Ishikawa (cell line): ENCODE measurements around the gene ATP10A.

Experiments
- CEBPB ChIP-seq: IDR thresholded peaks from 2 replicates; pipeline ENCODE4 v1.6.1; 2012
- CREB1 ChIP-seq: IDR thresholded peaks from 2 replicates; pipeline ENCODE4 v1.6.1; 2012; ENCODE audit warnings: low read depth
- EGR1 ChIP-seq: IDR thresholded peaks from 2 replicates; pipeline ENCODE4 v1.6.1; 2012
- EP300 ChIP-seq: IDR thresholded peaks from 2 replicates; pipeline ENCODE4 v1.6.1; 2012; ENCODE audit warnings: borderline replicate concordance
- FOXM1 ChIP-seq: IDR thresholded peaks from 2 replicates; pipeline ENCODE4 v1.6.1; 2012; ENCODE audit warnings: low read depth, borderline replicate concordance
- MAX ChIP-seq: IDR thresholded peaks from 2 replicates; pipeline ENCODE4 v1.6.1; 2012
- NFIC ChIP-seq: IDR thresholded peaks from 2 replicates; pipeline ENCODE4 v1.6.1; 2012
- RAD21 ChIP-seq: IDR thresholded peaks from 2 replicates; pipeline ENCODE4 v1.6.1; 2012; ENCODE audit warnings: low read depth
- REST ChIP-seq: IDR thresholded peaks from 2 replicates; pipeline ENCODE4 v1.6.1; 2012; ENCODE audit warnings: low read depth, mild to moderate bottlenecking
- TAF1 ChIP-seq: IDR thresholded peaks from 2 replicates; pipeline ENCODE4 v1.6.1; 2012; ENCODE audit warnings: low read depth, mild to moderate bottlenecking
- TCF12 ChIP-seq: IDR thresholded peaks from 2 replicates; pipeline ENCODE4 v1.6.1; 2012; ENCODE audit warnings: low read depth
- TEAD4 ChIP-seq: IDR thresholded peaks from 2 replicates; pipeline ENCODE4 v1.6.1; 2012
- USF1 ChIP-seq: IDR thresholded peaks from 2 replicates; pipeline ENCODE4 v1.6.1; 2012
- YY1 ChIP-seq: IDR thresholded peaks from 2 replicates; pipeline ENCODE4 v1.6.1; 2012; ENCODE audit warnings: low read depth
- ZBTB7A ChIP-seq: IDR thresholded peaks from 2 replicates; pipeline ENCODE4 v1.6.1; 2012; ENCODE audit warnings: low read depth

The ATP10A gene

GRCh38 chr15:25882466-25882865, 19.3 kb upstream of the ATP10A start:
- no peak for TF ChIP-seq USF1
- no peak for TF ChIP-seq ZBTB7A
- no peak for TF ChIP-seq FOXM1
- no peak for TF ChIP-seq CEBPB
- TF ChIP-seq TCF12 = no peak
- no peak for TF ChIP-seq CREB1
- TF ChIP-seq EGR1 = no peak
- TF ChIP-seq TAF1 = no peak
- TF ChIP-seq YY1 = no peak
- no peak for TF ChIP-seq EP300
- TF ChIP-seq REST = no peak

GRCh38 chr15:25880411-25880810, 17.3 kb upstream of the ATP10A start:
- no peak for TF ChIP-seq CEBPB
- TF ChIP-seq CREB1 = no peak
- TF ChIP-seq TAF1 = no peak
- no peak for TF ChIP-seq TCF12
- no peak for TF ChIP-seq YY1
- no peak for TF ChIP-seq TEAD4
- no peak for TF ChIP-seq RAD21
- TF ChIP-seq REST = no peak
- TF ChIP-seq USF1 = no peak
- TF ChIP-seq EGR1 = no peak
- no peak for TF ChIP-seq FOXM1
- TF ChIP-seq MAX = no peak
- TF ChIP-seq EP300 = no peak
- TF ChIP-seq NFIC = no peak

- TF ChIP-seq CEBPB = no peak
- TF ChIP-seq TCF12 = no peak
Observed at GRCh38 chr15:25879438-25879837, 16.3 kb upstream of the ATP10A start.

- TF ChIP-seq EP300 (no peak), TEAD4 (no peak), ZBTB7A (no peak), TCF12 (no peak), REST (no peak), TAF1 (no peak), MAX (no peak), NFIC (no peak), EGR1 (no peak), USF1 (no peak), CEBPB (no peak)
Observed at GRCh38 chr15:25877681-25878080, 14.6 kb upstream of the ATP10A start.
